Measurements from ENCODE around the gene SLC25A15. TPM values are rescaled to one million over a fixed set of nuclear protein-coding genes. Genes with fewer than 3 reads are reported as not detected.

The SLC25A15 gene
- total RNA-seq, result 14.5 TPM
- polyA plus RNA-seq, result 3.0 TPM
- long read RNA-seq, donor 1, result 0 reads
- long read RNA-seq, donor 2, result 0 reads
- long read RNA-seq, donor 3, partial matches to known transcripts, result 0 of 1 reads
- long read RNA-seq, donor 3, other reads (novel, unspliced or antisense), result 0 of 1 reads
- long read RNA-seq, donor 4, result 0 reads
- long read RNA-seq, donor 5, partial matches to known transcripts, result 0 of 1 reads
- long read RNA-seq, donor 5, other reads (novel, unspliced or antisense), result 0 of 1 reads
- long read RNA-seq, donor 6, partial matches to known transcripts, result 0 of 3 reads
- long read RNA-seq, donor 6, other reads (novel, unspliced or antisense), result 0 of 3 reads
- long read RNA-seq, donor 7, result 0 reads
- long read RNA-seq, donor 8, partial matches to known transcripts, result 0 of 1 reads
- long read RNA-seq, donor 8, other reads (novel, unspliced or antisense), result 0 of 1 reads
- long read RNA-seq, donor 9, result 0 reads
- long read RNA-seq, donor 10, result 0 reads

DNA sequence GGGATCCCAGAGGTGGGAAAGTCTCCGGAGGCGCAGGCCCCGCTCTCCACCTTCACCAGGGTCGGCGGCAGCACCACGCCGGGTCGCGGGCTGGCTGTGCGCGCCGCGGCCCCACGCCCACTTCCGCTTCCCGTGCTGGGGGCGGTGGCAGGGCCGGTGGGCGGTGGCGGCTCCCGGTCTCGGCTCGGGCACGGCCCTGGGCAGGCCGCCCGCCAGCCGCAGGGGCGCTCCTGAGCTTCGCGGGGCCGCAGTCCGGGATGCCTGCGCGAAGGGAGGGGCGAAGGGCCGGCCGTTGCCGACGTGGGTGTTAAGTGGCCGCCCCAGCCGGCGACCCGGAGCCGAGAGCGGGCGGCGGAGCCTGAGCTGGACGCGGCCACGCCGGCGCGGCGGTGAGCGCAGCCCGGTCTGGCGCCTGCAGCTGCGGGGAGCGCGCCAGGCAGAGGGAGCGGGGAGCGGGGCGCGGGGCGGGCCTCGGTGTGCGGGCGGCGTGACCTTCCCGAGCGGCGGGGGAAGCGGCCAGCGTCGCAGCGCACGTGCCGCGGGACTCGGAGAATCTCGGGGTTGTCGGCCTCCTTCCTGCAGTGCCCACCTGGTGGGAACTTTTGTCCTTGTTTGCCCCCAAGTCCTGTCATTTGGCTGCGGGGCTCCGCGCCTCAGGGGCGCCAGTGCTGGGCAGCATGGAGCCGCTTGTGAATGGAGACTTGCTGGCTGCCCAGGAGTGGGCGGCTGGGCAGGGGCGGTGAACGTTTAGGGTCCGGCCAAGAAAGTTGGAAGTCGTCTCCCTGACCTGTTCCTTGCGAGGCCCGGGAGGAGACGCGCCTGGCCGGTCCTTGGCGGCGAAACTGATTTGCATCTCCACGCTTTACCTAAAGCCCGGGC lies at the start of gene SLC25A15:
SLC25A15 (plus strand) TSS at position 337 of the 879 bp plus-strand sequence. CDS start 3,616 bp downstream, outside the sequence.
- Histone ChIP-seq H3K4me1 (ENCODE audit: control insufficient read depth in 2 of 2, insufficient read depth in 2 of 2, low read length in 2 of 2) (peaks cover 0 to 11% of the 10 kb centered on the region in 2 donors), H3K9me3 (ENCODE audit: control insufficient read depth in 2 of 2, insufficient read depth in 1 of 2, low read length in 1 of 2) (no peaks in the 10 kb centered on the region), H3K27me3 (ENCODE audit: control insufficient read depth in 2 of 2, insufficient read depth in 1 of 2, low read length in 1 of 2) (peaks cover 0 to 3% of the 10 kb centered on the region in 2 donors), H3K27ac (ENCODE audit: low read depth in 1 of 2, low read length in 1 of 2) (peak within 1 kb of the TSS in 1 of 2 donors; percentile 93), H3K4me3 (ENCODE audit: low read length in 2 of 2) (peak within 1 kb of the TSS; percentile 59 to 87), H3K36me3 (ENCODE audit: control insufficient read depth in 2 of 2, insufficient read depth in 2 of 2, low read length in 1 of 2) (peaks cover 3 to 6% of the 10 kb centered on the region in 2 donors)
- DNase-seq (ENCODE audit: low read depth in 6 of 9, low spot score in 9 of 9), result peak in 6 of 9 donors; percentile 38 to 79 (median 60)
- 3% methylated on average over 101 of the region's 101 CpGs for WGBS

DNA sequence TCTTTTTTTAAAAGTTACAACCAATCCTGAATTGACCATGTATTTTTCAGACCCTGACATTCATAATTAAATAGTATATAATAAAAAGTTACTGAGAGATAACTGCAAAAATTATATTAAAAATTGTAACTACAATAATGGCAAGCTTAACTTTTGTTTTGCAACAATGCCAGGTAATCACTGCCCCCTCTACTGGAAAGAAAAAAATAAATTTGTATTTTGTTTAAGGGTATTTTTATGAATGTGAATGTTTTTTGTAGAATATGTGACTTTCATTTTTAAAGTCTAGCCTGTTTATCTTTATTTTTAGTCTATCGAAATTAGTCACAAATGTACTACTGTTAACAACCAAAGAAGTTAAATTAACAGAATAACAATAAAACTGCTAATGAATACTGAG lies 40.1 kb upstream of the SLC25A15 start:
- Histone ChIP-seq H3K9me3 (ENCODE audit: control insufficient read depth in 2 of 2, insufficient read depth in 1 of 2, low read length in 1 of 2) (no peaks in the 10 kb centered on the region), H3K27ac (ENCODE audit: low read depth in 1 of 2, low read length in 1 of 2) (no peak overlapping the region), H3K27me3 (ENCODE audit: control insufficient read depth in 2 of 2, insufficient read depth in 1 of 2, low read length in 1 of 2) (no peaks in the 10 kb centered on the region), H3K4me3 (ENCODE audit: low read length in 2 of 2) (no peak overlapping the region), H3K4me1 (ENCODE audit: control insufficient read depth in 2 of 2, insufficient read depth in 2 of 2, low read length in 2 of 2) (no peaks in the 10 kb centered on the region), H3K36me3 (ENCODE audit: control insufficient read depth in 2 of 2, insufficient read depth in 2 of 2, low read length in 1 of 2) (peaks cover 11 to 27% of the 10 kb centered on the region in 2 donors)
- 96% methylated on average over 1 of the region's 1 CpG for WGBS
- DNase-seq (ENCODE audit: low read depth in 6 of 9, low spot score in 9 of 9), result no peak

DNA sequence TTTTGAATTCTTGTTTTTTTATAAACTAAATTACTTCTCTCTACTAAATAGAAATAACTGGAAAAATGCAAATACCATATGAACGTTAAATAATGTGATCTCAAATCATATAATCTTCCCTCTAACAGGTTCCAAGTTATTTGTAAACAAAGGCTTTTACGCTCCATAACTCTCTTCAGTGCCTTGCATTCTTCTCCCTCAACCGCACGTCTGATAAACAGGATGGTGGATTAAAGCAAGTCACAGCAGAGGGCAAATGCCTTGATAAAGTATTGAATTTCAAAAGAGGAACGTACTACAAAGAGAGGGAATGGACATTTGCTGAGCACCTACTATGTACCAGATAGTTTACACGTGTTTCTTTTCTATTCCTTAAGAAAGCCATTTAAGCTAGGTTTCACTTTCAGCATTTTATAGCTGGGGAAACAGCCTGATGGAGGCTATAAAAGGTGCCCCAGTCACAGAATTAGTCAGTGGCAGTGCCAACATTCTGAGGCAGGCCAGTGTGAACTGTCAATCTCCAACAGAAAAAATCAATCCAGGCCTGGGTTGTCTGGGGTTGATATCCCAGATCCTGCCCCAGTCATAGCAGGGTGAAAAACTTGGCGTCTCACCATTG lies 34.2 kb upstream of the SLC25A15 start:
- Histone ChIP-seq H3K4me3 (ENCODE audit: low read length in 2 of 2) (no peak overlapping the region), H3K27me3 (ENCODE audit: control insufficient read depth in 2 of 2, insufficient read depth in 1 of 2, low read length in 1 of 2) (no peaks in the 10 kb centered on the region), H3K9me3 (ENCODE audit: control insufficient read depth in 2 of 2, insufficient read depth in 1 of 2, low read length in 1 of 2) (no peaks in the 10 kb centered on the region), H3K36me3 (ENCODE audit: control insufficient read depth in 2 of 2, insufficient read depth in 2 of 2, low read length in 1 of 2) (peaks cover 26 to 47% of the 10 kb centered on the region in 2 donors), H3K27ac (ENCODE audit: low read depth in 1 of 2, low read length in 1 of 2) (no peak overlapping the region), H3K4me1 (ENCODE audit: control insufficient read depth in 2 of 2, insufficient read depth in 2 of 2, low read length in 2 of 2) (no peaks in the 10 kb centered on the region)
- DNase-seq (ENCODE audit: low read depth in 6 of 9, low spot score in 9 of 9), result no peak
- WGBS, result 95% methylated on average over 7 of the region's 7 CpGs

DNA sequence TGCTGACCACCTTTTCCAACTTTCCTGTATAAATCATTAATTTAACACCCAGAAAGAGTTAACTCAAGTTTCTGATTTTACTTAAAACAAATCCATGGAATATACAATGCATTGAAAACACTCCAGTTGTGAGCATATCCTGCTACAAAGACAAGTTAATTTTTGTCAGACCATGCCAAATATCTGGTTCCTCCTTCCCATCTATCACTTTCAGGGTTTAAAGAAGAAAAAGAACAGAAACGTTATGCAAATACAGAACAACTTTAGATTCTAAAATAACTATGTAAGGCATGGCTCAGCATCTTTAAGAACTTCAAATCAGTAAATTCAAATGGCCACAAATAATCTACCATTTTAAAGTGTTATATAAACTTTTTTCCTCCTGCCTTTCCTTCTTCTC lies 33.4 kb upstream of the SLC25A15 start:
- whole genome bisulfite sequencing, result 90% methylated on average over 1 of the region's 1 CpG
- Histone ChIP-seq H3K27me3 (ENCODE audit: control insufficient read depth in 2 of 2, insufficient read depth in 1 of 2, low read length in 1 of 2) (no peaks in the 10 kb centered on the region), H3K9me3 (ENCODE audit: control insufficient read depth in 2 of 2, insufficient read depth in 1 of 2, low read length in 1 of 2) (no peaks in the 10 kb centered on the region), H3K27ac (ENCODE audit: low read depth in 1 of 2, low read length in 1 of 2) (no peak overlapping the region), H3K36me3 (ENCODE audit: control insufficient read depth in 2 of 2, insufficient read depth in 2 of 2, low read length in 1 of 2) (peaks cover 26 to 47% of the 10 kb centered on the region in 2 donors), H3K4me1 (ENCODE audit: control insufficient read depth in 2 of 2, insufficient read depth in 2 of 2, low read length in 2 of 2) (no peaks in the 10 kb centered on the region), H3K4me3 (ENCODE audit: low read length in 2 of 2) (no peak overlapping the region)
- no peak for DNase-seq (ENCODE audit: low read depth in 6 of 9, low spot score in 9 of 9)

DNA sequence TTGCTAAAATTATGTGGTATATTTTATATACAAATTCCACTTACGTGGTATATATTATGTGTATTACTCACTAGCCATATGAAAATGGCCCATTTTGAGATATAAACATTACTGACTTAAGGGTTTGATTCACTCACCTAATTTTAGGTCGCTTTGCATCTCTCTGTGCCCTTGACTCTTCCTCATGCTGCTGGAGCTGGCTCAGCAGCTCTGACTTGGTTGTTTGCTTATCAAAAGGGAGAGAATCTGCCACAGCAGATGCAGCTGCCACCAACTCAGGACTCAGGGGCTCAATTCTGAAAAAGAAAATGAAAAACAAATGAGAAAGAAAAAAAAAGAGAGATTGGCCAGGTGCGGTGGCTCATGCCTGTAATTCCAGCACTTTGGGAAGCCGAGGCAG lies 30.6 kb upstream of the SLC25A15 start:
- H3K9me3 ChIP-seq (ENCODE audit: control insufficient read depth in 2 of 2, insufficient read depth in 1 of 2, low read length in 1 of 2), result no peaks in the 10 kb centered on the region
- no peak overlapping the region for H3K27ac ChIP-seq (ENCODE audit: low read depth in 1 of 2, low read length in 1 of 2)
- peaks cover 19 to 37% of the 10 kb centered on the region in 2 donors for H3K36me3 ChIP-seq (ENCODE audit: control insufficient read depth in 2 of 2, insufficient read depth in 2 of 2, low read length in 1 of 2)
- no peak overlapping the region for H3K4me3 ChIP-seq (ENCODE audit: low read length in 2 of 2)
- 97% methylated on average over 4 of the region's 4 CpGs for WGBS
- no peaks in the 10 kb centered on the region for H3K27me3 ChIP-seq (ENCODE audit: control insufficient read depth in 2 of 2, insufficient read depth in 1 of 2, low read length in 1 of 2)
- peaks cover 0 to 7% of the 10 kb centered on the region in 2 donors for H3K4me1 ChIP-seq (ENCODE audit: control insufficient read depth in 2 of 2, insufficient read depth in 2 of 2, low read length in 2 of 2)
- no peak for DNase-seq (ENCODE audit: low read depth in 6 of 9, low spot score in 9 of 9)

DNA sequence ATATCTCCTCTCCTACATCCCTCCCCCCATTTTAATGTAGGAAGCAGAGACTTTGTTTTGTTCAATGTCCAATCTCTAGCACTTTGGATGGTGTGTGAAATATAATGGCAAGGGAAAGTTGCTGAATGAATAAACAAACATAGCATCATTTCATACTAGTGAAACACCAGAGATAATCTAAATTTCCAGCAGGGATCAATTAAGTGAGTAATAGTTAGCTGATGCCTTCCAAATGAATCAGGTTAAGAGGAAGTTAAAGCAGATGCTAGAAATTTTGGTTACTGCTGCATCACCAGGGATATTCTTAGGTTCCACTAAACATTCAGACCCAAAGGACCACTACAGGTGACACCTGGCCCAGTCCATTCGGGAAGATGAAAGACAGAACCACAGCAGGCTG lies 26.6 kb upstream of the SLC25A15 start:
- no peak for DNase-seq (ENCODE audit: low read depth in 6 of 9, low spot score in 9 of 9)
- Histone ChIP-seq H3K27ac (ENCODE audit: low read depth in 1 of 2, low read length in 1 of 2) (no peak overlapping the region), H3K27me3 (ENCODE audit: control insufficient read depth in 2 of 2, insufficient read depth in 1 of 2, low read length in 1 of 2) (no peaks in the 10 kb centered on the region), H3K4me1 (ENCODE audit: control insufficient read depth in 2 of 2, insufficient read depth in 2 of 2, low read length in 2 of 2) (peaks cover 0 to 8% of the 10 kb centered on the region in 2 donors), H3K4me3 (ENCODE audit: low read length in 2 of 2) (no peak overlapping the region), H3K9me3 (ENCODE audit: control insufficient read depth in 2 of 2, insufficient read depth in 1 of 2, low read length in 1 of 2) (no peaks in the 10 kb centered on the region), H3K36me3 (ENCODE audit: control insufficient read depth in 2 of 2, insufficient read depth in 2 of 2, low read length in 1 of 2) (peaks cover 11 to 26% of the 10 kb centered on the region in 2 donors)
- WGBS, result 95% methylated on average over 1 of the region's 1 CpG

DNA sequence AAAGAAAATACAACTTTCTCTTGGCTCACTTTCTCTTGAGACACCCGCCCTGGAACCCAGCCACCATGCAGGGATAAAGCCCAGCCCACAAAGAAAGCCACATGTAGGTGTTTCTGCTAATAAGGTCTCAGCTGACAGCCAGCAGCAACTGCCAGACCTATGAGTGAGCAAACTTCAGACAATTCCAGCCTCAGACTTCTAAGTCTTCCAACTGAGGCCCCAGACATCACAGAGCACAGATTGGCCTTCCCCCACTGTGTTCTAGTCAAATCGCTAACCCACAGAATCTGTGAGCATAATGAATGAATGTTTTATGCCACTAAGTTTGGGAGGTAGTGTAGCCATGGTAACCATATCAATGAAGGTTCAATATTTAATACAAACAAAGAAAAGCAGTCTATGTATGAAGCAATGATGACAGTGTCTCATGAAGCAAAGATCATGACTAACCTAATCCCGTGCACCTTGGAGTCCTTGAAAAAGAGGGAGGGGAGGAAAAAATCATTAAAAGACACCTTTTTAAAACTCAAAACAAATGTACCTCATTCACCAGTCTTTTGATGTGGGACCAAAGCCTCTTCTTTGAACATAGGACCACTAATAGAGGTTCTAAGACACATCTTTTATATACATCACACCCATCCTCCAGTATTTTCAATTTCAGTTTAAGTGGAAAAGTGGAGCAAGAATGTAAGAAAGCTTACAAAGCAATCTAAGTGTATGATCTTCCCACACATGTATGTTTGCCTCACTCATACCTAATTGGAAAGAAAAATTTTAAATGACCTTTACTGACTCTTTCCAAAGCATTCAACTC lies 24.6 kb upstream of the SLC25A15 start:
- 88% methylated on average over 3 of the region's 3 CpGs for WGBS
- Histone ChIP-seq H3K27me3 (ENCODE audit: control insufficient read depth in 2 of 2, insufficient read depth in 1 of 2, low read length in 1 of 2) (no peaks in the 10 kb centered on the region), H3K27ac (ENCODE audit: low read depth in 1 of 2, low read length in 1 of 2) (no peak overlapping the region), H3K4me3 (ENCODE audit: low read length in 2 of 2) (no peak overlapping the region), H3K36me3 (ENCODE audit: control insufficient read depth in 2 of 2, insufficient read depth in 2 of 2, low read length in 1 of 2) (peaks cover 7 to 19% of the 10 kb centered on the region in 2 donors), H3K4me1 (ENCODE audit: control insufficient read depth in 2 of 2, insufficient read depth in 2 of 2, low read length in 2 of 2) (peaks cover 1 to 11% of the 10 kb centered on the region in 2 donors), H3K9me3 (ENCODE audit: control insufficient read depth in 2 of 2, insufficient read depth in 1 of 2, low read length in 1 of 2) (no peaks in the 10 kb centered on the region)
- DNase-seq (ENCODE audit: low read depth in 6 of 9, low spot score in 9 of 9), result peak in 1 of 9 donors; percentile 29

DNA sequence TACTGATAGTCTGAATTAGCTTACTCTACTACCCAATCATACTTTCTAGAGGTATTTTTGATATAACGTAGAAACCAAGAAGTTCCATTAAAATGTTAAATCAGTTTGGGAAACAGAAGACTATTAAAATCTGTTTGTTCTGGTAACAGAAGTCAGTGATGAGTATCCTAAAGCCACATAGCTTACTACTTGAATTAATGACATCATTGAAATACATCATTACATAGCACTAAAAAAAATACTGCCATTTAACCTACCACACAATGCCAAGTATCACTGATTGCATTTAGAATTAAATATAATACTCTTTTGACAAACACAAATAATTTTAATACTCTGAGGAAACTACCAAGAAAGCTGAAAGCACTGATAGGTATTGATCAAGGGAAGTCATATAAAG lies 23.8 kb upstream of the SLC25A15 start:
- Histone ChIP-seq H3K27ac (ENCODE audit: low read depth in 1 of 2, low read length in 1 of 2) (no peak overlapping the region), H3K9me3 (ENCODE audit: control insufficient read depth in 2 of 2, insufficient read depth in 1 of 2, low read length in 1 of 2) (no peaks in the 10 kb centered on the region), H3K27me3 (ENCODE audit: control insufficient read depth in 2 of 2, insufficient read depth in 1 of 2, low read length in 1 of 2) (no peaks in the 10 kb centered on the region), H3K4me1 (ENCODE audit: control insufficient read depth in 2 of 2, insufficient read depth in 2 of 2, low read length in 2 of 2) (peaks cover 7 to 18% of the 10 kb centered on the region in 2 donors), H3K36me3 (ENCODE audit: control insufficient read depth in 2 of 2, insufficient read depth in 2 of 2, low read length in 1 of 2) (peaks cover 7 to 19% of the 10 kb centered on the region in 2 donors), H3K4me3 (ENCODE audit: low read length in 2 of 2) (no peak overlapping the region)
- no peak for DNase-seq (ENCODE audit: low read depth in 6 of 9, low spot score in 9 of 9)
- WGBS, result 97% methylated on average over 1 of the region's 1 CpG
